NCI-H345 treated with DMSO at 0.1 percent for 48 hours (cell line): ENCODE results near the gene TAOK2.
A peak's percentile ranks its signal among the peaks of the same experiment; 100 is the strongest.
"Not testable (repeated sequence)": the region's sequence is repeated elsewhere in the genome, so short reads cannot be mapped to it uniquely, and the experiment has no call there.

Experiments used
- DNase-seq: peaks from one replicate; lab custom pipeline; 2025; ENCODE audit not compliant: unreplicated experiment; lab: John Stamatoyannopoulos, UW

Gene TAOK2

DNA sequence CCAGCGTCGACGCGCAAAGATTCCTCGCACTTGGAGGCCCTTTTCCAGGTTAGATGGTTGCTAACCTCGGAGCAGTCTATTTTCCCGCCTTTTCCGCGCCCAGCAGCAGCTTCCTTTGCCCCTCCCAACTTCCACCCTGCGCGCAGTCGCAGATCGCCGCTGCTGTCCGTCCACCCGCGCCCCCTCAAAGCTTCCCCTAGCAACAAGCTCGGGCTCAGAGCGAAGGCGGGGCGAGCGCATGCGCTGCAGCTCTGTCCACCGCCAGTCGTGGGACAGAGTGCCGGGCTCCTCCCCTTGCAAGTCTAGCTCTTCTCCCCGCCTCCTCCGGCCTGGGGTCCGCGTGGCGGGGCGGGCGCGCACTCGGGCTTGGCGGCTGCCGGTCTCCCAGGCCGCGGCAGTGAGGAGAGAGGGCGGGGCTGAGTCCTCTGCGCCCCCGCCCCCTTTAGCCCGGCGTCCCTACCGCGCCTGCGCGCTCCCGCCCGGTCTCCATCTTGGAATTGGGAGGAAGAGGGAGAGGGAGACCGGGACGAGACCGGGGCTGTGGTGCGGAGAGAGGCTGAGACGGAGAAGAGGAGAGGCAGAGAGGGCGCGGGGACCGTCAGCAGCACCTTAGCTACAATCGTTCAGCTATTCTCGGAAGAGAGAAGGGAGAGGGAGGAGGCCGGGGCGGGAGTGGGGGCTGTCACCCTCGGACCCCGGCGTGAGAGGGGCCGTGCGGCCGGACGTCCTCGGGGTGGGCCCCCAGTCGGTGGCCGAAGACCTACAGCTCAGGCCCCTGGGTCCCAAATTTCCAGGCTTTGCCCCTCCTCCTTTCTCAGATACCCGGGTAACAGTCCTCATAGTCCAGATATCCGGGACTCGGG is at the start of gene TAOK2:
TSS of gene TAOK2 (plus strand) at position 485 of the 863 bp plus-strand sequence. CDS start 3,905 bp downstream, outside the sequence.
- DNase-seq = peak; percentile 99

DNA sequence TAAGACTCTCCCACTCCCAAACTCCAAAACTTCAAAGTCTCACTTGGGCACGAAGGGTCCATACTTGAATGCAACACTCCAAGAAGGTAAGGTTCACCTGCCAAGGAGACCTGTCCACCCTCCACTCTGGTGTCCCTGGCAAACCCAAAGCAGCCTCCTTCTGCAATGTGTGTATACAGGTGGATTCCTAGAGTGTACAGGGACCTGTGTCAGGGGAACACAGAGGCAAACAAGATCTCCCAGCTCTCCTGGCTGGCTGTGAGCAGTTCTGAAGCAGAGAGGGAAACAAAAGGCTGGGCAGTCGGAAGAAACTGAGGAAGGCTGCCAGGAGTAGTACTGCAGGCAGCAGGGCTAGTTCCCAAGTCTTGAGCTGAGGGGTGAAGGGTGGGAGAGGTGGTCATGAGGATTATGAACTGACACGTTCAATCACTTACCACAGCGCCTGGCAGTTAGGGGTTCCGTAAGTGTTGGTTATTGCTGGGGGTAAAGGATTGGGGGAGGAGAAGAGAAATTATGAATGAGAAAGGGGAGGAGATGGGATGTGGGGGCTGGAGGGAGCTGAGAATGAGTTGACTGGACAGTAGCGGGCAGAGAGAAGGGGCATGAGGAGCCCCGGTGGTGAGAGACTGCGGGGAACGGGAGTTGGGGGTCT is 48.4 kb upstream of the TAOK2 start:
- no peak for DNase-seq

DNA sequence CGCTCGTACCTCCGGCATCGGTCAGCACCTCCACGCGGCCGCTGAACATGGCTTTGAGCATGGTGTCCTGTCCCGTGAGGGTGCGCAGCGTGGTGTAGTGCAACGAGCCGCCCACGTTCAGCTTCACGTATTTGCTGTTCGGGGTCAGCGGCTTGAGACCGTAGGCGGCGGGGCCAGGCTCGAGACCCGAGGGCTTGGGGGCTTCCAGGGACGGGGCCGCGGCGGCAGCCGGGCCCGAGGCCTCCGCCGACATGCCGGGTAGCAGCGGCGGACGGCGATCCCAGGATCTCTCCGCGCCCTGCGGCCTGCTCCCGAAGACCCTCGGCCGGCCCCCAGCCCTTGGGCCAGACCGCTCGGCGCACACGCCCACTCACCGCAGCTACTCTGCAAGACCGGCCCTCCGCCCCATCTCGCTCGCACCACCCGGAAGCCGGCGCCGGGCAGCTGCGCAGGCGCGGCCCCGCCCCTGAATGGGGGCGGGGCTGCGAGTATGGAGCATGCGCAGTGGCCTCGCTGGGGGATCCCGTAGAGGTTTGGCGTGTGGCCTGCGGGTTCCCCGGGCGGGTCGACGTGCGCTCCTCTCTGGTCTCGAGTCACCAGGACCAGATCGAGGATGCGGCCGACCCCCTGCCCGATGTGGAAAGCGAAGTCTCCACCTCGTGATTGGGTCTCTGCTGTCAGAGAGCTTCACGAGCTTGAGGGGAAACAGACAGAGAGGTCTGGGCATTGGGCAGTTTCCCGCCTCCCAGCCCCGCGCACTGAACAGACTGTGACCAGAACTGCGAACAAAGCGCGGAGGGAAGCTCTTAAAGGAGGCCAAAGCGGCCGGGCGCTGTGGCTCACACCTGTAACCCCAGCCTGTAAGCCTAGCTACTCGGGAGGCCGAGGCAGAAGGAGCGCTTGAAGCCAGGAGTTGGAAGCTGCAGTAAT is 47.6 kb upstream of the TAOK2 start, which contains the start of gene KCTD13:
TSS of gene KCTD13 (minus strand) at position 446 of the 930 bp plus-strand sequence. CDS start at position 253, 193 bp downstream.
- peak; percentile 88 for DNase-seq

DNA sequence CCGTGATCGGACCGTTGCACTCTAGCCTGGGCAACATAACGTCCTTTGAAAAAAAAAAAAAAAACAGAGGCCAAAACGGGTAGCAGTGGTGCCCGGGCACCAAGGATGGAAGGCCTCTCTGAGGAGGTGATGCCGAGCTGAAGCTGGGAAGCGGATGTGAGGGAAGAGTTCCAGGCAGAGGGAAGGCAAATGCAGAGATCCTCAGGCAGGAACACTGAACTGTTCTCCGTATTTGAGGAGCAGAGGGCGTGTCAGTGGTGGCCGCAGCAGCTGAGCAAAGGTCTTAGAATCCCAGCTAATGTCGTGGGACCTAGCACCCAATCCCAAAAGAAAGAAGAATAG is 47.0 kb upstream of the TAOK2 start:
- peak; percentile 39 for DNase-seq

DNA sequence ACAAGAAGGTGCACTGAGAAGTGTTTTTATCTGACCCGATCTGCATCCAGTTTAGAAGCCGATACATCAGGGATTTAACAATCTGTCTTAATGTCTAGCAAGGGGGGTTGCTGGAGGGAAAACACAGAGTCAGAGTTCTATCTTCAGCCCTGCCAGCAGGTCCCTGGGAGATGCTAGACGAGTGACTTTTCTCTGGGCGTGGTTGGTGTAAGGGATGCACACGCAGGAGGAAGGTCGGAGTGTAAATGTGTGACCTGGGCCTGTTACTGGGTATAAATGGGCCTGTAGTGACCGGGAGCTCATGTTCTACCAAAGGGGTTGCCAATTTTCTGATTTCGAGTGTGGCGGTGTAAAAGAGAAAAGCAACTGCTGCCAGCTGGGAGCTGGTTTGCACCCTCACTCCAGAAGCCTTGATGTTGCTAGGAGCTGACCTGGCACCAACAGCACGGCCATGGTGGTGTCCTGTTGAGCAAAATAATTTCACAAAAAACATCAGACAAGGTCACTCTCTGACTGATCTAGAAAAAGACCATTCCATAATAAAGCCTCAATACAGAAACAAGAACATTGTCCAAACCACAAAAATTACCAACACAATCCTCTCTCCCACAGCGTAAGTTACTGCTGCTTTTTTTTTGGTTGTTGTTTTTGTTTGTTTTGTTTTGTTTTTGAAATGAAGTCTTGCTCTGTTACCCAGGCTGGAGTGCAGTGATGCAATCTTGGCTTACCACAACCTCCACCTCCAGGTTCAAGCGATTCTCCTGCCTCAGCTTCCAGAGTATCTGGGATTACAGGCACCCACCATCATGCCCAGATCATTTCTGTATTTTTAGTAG is 46.4 kb upstream of the TAOK2 start:
- no peak for DNase-seq

DNA sequence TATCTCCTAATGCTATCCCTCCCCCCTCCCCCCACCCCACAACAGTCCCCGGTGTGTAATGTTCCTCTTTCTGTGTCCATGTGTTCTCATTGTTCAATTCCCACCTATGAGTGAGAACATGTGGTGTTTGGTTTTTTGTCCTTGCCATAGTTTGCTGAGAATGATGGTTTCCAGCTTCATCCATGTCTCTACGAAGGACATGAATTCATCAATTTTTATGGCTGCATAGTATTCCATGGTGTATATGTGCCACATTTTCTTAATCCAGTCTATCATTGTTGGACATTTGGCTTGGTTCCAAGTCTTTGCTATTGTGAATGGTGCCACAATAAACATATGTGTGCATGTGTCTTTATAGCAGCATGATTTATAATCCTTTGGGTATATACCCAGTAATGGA is 41.9 kb upstream of the TAOK2 start:
- not testable (repeated sequence) for DNase-seq

DNA sequence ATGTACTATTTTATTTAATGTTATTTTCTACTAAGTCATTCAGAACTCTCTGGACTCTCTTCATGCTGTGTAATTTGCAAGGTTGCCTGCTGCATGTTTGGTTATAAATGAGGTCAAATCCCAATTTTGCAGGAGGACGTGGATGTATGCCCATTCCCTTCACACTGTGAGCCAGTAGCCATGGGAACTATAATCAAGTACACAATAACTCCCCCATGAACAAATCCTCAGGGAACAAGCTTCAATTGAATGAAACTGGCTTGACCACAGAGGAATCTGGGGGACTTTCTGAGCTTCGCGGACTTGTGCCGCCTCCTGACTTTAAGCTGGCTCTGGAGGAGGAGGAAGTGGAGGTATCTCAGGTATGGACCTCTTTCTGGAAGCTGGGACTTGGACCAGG is 33.0 kb upstream of the TAOK2 start:
- no peak for DNase-seq

DNA sequence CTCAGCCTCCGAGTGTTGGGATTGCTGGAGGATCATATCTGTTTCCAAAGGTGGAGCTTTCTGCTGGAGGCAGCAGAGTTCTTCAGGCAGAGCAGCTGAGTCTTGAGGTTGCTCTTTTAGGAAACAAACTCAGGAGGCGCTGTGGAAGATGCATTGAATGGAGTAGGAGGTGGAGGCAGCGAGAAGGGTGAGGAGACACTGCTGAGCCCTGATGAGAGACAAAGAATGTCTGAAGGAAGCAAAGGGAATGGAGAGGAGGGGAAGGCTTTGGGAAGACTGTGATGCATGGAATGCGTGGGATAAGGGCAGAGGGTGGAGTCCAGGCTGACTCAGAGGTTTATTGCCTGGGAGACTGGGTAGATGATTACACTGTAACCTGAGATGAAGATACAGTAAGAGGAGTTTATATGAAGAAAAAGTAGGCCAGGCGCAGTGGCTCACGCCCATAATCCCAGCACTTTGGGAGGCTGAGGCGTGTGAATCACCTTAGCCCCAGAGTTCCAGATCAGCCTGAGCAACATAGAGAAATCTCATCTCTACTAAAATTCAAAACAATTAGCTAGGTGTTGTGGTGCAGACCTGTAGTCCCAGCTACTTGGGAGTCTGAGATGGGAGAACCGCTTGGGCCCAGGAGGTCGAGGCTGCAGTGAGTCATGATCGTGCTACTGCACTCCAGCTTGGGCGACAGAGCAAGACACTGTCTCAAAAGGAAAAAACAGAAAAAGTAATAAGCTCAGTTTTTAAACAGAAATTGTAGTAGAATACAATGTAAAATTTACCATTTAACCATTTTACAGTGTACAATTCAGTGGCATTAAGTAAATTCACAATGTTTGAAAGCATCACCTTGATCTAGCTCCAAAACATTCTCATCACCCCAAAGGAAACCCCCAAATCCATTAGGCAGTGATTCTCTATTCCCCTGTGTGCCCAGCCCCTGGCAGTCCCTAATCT is 29.5 kb upstream of the TAOK2 start:
- DNase-seq = no peak

DNA sequence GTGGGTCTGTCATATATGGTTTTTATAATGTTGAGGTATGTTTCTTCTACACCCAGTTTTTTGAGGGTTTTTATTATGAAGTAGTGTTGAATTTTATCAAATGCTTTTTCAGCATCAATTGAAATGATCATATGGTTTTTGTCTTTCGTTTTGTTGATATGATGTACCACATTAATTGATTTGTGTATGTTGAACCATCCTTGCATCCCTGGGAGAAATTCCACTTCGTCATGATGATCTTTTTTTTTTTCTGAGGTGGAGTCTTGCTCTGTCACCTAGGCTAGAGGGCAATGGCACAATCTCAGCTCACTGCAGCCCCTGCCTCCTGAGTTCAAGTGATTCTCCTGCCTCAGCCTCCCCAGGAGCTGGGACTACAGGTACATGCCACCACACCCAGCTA is 25.8 kb upstream of the TAOK2 start:
- DNase-seq = no peak

DNA sequence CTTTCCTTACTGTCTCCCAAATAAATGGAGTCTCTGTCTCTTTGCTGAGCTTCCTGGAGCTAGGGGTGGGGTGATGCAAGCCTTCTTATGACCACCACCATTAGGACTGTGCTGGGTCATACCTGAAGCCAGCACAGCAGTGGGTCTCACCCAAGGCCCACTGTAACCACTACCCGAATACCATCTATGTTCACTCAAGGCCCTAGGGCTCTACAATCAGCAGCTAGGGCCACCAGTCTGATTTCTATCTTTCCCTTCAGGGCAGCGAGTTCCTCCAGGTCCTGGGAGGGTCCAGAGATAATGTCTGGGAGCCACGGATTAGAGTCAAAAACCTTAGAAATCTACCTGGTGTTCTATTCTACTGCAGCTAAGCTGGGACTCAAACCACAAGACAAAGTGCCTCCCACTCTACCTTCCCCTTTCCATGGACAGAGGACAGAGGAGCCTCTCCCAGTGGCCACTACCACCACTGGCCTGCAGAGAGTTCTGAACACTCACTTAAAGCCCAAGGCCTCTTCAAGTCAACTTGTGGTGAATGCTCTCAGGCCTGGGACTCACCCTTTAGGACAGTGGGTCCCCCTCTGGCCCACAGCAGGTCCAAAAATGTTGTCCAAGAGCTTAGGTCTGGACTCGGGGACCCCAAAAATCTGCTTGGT is 22.7 kb upstream of the TAOK2 start:
- DNase-seq = no peak

DNA sequence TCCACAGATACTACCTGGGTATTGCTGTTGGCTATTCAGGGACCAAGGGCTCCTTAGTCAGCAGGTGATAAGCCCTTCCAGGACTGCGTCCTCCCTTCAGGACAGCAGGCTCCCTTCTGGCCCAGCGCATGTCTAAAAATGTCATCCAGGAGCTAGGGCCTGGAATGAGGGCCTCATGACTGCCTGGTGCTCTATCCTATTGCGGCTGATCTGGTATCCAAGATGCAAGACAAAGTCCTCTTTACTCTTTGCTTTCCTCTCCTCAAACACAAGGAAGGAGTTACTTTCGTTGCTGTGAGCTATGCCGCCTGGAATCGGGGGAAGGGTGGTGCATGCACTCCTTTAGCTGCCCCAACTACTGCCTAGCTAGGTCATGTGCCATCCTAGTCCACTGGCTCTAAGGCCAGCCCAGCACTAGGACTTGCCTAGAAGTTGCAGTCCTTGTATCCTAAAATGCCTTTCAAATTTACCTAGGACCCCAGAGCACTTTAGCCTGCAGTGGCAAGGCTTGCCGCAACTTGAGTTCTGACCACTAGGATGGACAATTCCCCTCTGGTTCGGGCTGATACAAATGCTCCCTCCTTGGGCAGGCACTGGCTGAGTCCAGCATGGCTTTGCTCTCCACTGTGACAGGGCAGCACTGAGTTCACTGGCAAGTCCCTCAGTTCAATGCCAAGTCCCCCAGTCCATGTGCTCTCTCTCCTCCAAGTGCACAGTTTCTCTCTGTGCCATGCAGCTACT is 21.9 kb upstream of the TAOK2 start:
- no peak for DNase-seq

DNA sequence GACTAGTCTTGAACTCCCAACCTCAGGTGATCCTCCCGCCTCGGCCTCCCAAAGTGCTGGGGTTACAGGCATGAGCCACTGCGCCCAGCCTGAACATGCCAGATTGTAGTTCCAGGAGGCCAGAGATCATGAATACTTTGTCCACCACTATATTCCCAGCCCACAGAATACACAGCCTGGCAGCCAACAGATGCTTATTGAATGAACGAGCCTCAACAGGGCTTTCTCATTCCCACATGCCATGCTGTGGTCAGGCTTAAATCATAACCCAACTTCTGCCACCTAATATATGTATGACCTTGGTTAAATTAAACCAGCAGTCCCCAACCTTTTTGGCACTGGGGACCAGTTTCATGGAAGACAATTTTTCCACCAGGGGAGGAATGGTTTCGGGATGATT is 14.9 kb upstream of the TAOK2 start:
- no peak for DNase-seq

DNA sequence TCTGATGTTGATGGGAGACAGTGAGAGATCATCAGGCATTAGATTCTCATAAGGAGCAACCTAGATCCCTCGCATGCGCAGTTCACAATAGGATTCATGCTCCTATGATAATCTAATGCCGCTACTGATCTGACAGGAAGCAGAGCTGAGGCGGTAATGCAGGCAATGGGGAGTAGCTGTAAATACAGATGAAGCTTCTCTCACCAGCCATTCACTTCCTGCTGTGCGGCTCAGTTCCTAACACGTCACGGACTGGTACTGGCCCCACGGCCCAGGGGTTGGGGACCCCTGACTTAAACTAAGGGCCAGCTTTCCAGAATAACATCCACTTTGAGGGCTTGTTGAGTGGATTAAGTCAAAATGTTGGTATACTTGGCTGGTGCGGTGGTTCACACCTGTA is 14.4 kb upstream of the TAOK2 start:
- no peak for DNase-seq

DNA sequence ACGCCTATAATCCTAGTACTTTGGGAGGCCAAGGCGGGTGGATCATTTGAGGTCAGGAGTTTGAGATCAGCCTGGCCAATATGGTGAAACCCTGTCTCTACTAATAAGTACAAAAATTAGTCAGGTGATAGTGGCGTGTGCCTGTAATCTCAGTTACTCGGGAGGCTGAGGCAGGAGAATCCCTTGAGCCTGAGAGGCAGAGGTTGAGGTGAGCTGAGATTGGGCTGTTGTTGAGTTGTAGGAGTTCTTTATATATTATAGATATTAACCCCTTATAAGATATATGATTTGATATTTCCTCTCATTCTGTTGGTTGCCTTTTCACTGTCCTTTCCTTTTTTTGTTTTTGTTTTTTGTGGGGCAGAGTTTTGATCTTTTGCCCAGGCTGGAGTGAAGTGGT is 13.8 kb upstream of the TAOK2 start:
- DNase-seq = not testable (repeated sequence)

DNA sequence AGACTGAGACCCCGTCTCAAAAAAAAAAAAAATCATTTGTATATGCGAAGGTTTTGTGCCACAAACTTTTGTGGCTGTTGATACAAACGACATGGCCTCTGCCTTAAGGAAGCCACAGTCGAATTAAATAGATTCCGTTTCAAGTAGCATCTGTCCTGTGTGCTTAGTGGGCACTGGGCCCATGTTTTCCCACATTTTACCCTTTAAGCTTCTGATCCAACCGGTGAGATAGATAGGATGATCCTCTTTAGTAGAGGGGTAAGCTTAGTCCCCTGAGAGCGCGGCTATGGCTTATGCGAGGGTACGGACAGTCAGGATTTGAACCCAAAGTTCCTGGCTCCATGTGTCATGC is 12.6 kb upstream of the TAOK2 start:
- no peak for DNase-seq

DNA sequence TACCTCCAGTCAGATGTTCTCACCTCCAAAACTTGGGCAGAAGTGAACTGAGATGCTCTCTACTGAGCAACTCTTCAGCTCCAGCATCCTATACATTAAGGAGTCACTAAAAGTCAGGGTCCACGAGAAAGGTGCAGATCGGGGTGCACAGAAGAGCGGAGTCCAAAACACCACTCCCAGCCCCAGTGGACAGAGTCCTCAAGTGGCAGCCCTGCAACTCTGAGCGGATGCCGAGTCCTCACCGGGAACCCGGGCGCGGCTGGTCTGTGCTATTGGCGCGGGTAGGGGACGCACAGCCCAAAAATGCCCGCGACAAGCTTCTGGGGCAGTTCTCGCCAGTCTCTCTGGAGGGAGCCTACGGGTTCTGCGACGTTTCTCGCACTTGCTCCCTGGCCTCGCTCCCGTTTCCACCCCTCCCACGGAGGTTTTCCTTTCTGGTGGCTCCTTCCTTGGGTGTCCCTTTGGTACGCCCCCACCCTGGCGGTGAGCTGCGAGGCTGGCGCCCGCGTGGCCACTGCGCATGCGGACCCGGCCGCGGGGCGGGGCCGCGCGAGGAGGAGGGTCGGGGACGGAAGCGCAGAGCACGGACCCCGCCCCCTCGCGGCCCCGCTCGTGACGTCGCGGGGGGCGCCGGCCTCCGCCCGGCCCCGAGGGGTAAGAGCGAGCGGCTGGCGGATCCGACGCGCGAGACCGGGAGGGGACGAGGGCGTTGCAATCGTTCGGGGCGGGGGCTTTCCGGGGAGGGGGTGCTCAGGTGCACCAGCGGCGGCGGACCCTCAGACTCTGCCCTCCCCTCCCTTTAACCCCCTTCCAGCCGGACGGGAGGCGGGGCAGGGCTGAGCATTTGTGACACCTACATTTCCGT is 12.0 kb upstream of the TAOK2 start, which contains the start of gene TMEM219:
TSS of gene TMEM219 (plus strand) at position 601 of the 865 bp plus-strand sequence. CDS start 1,065 bp downstream, outside the sequence.
- peak; percentile 91 for DNase-seq

DNA sequence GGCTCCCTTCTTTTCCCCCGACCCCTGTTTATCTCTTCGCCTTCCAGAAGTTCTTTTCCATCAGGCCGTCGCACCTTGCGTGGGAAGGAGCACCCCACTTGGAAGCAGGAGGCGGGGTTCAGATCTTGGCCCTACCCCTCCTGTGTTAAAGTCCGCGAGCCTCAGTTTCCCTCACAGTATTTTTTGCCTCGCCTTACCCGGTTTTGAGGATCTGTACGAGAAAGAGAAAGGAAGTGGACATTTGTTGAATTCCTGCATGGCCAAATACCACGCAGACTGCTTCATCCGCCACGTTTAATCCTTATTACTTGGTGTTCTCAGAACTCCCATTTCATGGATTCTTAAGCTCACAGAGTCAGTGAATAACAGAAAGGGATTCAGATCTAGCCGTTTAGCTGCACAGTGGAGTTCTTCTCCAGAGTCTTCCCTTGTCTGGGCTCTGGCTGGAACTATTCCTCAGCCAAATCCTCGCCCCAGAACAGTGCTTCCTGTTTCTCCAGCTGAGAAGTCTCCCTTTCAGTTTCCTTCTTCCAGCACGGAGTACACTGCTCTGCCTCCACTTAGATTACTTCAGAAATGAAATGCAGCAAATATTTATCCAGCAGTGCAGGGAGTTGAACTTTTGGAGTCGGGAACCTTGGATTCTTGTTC is 11.2 kb upstream of the TAOK2 start:
- no peak for DNase-seq
